Caki2 (cell line): Measurements from ENCODE around the gene MRPS26. TPM values are rescaled to one million over a fixed set of nuclear protein-coding genes. Genes with fewer than 3 reads are reported as not detected.

Source experiments
- DNase-seq: peaks from one replicate; pipeline ENCODE4 v3.0.0-alpha.2; 2015; ENCODE audit warnings: low read depth
- in situ Hi-C: cut with HindIII; loops from 2 replicates; pipeline ENCODE4 v1.10.0; 2016; ENCODE audit warnings: low sequenced_read_pairs, low pct_unique_long_range_greater_than_20kb, mixed read lengths
- total RNA-seq: library from RNA; depleted of rRNA; stranded (reverse); fragments of >200 nt; shearing (Covaris generic); gene quantifications from 2 replicates; pipeline ENCODE4 v1.2.3, GENCODE V29; 2014; ENCODE audit warnings: low replicate concordance; rRNA removed

MRPS26 gene
- total RNA-seq, 1 experiment from 2014 or later: 131 TPM

GRCh38 chr20:3092611-3093379 lies 46.9 kb downstream of the MRPS26 start:
- DNase-seq: no peak
- in situ Hi-C loops: no loop called here

- DNase-seq: no peak
Observed at GRCh38 chr20:3093861-3094361, 48.1 kb downstream of the MRPS26 start.

GRCh38 chr20:3094848-3095629 lies 49.2 kb downstream of the MRPS26 start:
- in situ Hi-C loops: no loop called here
- DNase-seq: no peak

More at GRCh38 chr20:3093861-3094361, 48.1 kb downstream of the MRPS26 start:
- in situ Hi-C loops: no loop called here

Other genes starting within 250 kb of the MRPS26 start
- gene CPXM1, start 245.4 kb upstream of the MRPS26 start, total RNA-seq: not detected in 2 replicates
- not detected in 2 replicates for gene C20orf141, start 231.1 kb upstream of the MRPS26 start, total RNA-seq
- gene TMEM239, start 229.7 kb upstream of the MRPS26 start, total RNA-seq: not detected in 2 replicates
- gene PCED1A, start 205.4 kb upstream of the MRPS26 start, total RNA-seq: 31.8 and 37.3 TPM in 2 replicates
- gene VPS16, start 205.3 kb upstream of the MRPS26 start, total RNA-seq: 47.5 and 50.6 TPM in 2 replicates
- 16.9 and 26.9 TPM in 2 replicates for gene PTPRA, start 172.6 kb upstream of the MRPS26 start, total RNA-seq
- not detected in 2 replicates for gene GNRH2, start 2.4 kb upstream of the MRPS26 start, total RNA-seq
- not detected in 2 replicates for gene OXT, start 25.6 kb downstream of the MRPS26 start, total RNA-seq
- not detected in 2 replicates for gene AVP, start 38.7 kb downstream of the MRPS26 start, total RNA-seq
- gene FASTKD5, start 113.8 kb downstream of the MRPS26 start, total RNA-seq: 6.4 and 7.1 TPM in 2 replicates
- 3.6 and 6.3 TPM in 2 replicates for gene UBOX5, start 113.8 kb downstream of the MRPS26 start, total RNA-seq
- gene LZTS3, start 127.5 kb downstream of the MRPS26 start, total RNA-seq: 1.9 and 4.6 TPM in 2 replicates
- gene DDRGK1, start 158.6 kb downstream of the MRPS26 start, total RNA-seq: 51.5 and 57.1 TPM in 2 replicates
- gene ITPA, start 163.4 kb downstream of the MRPS26 start, total RNA-seq: 103 and 121 TPM in 2 replicates
- 0.17 and 2.1 TPM in 2 replicates for gene SLC4A11, start 193.1 kb downstream of the MRPS26 start, total RNA-seq